ENCODE measurements around the gene RELA. TPM values are rescaled to one million over a fixed set of nuclear protein-coding genes. Genes with fewer than 3 reads are reported as not detected.

The RELA gene
- total RNA-seq, 1 experiment from 2014 or later = 76.4 TPM

DNA sequence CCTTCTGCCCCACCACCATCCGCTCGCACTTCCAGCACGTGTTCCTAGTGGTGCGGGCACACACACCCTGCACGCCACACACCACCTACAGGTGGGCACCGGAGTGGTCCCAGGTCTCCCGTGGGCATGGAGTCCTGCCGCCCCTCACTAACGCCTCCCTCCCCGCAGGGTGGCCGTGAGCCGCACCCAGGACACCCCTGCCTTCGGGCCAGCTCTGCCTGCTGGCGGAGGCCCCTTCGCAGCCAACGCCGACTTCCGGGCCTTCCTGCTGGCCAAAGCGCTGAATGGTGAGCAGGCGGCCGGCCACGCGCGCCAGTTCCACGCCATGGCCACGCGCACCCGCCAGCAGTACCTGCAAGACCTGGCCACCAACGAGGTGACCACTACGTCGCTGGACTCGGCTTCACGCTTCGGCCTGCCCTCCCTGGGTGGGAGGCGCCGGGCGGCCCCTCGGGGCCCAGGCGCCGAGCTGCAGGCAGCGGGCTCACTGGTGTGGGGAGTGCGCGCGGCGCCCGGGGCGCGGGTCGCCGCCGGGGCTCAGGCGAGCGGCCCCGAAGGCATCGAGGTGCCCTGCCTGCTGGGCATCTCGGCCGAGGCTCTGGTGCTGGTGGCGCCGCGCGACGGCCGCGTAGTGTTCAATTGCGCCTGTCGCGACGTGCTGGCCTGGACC is 16.3 kb downstream of the RELA start:
- no TSS peak for BruUV-seq (replicated peaks)
- Mint-ChIP-seq H3K9me3 (ENCODE audit: low read depth, unreplicated experiment) (no peaks in the 10 kb centered on the region), H3K36me3 (ENCODE audit: insufficient read depth, unreplicated experiment) (peaks cover 33% of the 10 kb centered on the region), H3K4me1 (ENCODE audit: low read depth, unreplicated experiment) (peaks cover 35% of the 10 kb centered on the region), H3K4me3 (ENCODE audit: low read depth, unreplicated experiment) (no peak overlapping the region), H3K27ac (ENCODE audit: unreplicated experiment) (no peak overlapping the region), H3K27me3 (ENCODE audit: unreplicated experiment) (no peaks in the 10 kb centered on the region)
- TF ChIP-seq, protein P1, sequence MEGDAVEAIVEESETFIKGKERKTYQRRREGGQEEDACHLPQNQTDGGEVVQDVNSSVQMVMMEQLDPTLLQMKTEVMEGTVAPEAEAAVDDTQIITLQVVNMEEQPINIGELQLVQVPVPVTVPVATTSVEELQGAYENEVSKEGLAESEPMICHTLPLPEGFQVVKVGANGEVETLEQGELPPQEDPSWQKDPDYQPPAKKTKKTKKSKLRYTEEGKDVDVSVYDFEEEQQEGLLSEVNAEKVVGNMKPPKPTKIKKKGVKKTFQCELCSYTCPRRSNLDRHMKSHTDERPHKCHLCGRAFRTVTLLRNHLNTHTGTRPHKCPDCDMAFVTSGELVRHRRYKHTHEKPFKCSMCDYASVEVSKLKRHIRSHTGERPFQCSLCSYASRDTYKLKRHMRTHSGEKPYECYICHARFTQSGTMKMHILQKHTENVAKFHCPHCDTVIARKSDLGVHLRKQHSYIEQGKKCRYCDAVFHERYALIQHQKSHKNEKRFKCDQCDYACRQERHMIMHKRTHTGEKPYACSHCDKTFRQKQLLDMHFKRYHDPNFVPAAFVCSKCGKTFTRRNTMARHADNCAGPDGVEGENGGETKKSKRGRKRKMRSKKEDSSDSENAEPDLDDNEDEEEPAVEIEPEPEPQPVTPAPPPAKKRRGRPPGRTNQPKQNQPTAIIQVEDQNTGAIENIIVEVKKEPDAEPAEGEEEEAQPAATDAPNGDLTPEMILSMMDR (IDR thresholded peaks at IDR 0.05; ENCODE audit: unreplicated experiment) = no peak
- intact Hi-C loops (cut with micrococcal nuclease; ENCODE audit: unreplicated experiment) = no loop called here
- DNase-seq = no peak
- CTCF ChIA-PET = no interaction called here

DNA sequence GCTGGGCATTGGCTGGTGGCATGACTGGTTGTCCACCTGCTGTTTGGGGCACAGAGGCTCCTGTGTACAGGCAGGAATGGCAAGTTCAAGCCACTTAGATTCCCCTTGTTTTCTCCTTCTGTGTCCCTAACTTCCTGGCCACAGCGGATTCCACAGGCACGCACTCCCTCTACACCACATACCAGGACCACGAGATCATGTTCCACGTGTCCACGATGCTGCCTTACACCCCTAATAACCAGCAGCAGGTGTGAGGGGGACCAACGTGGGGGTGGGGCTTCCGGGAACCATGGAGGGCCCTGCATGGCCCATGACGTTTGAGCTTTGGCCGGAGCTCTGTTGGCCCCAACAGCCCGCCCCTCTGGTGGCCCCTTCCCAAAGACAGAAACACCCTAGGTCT is 17.0 kb downstream of the RELA start:
- no peaks in the 10 kb centered on the region for H3K9me3 Mint-ChIP-seq (ENCODE audit: low read depth, unreplicated experiment)
- no TSS peak for BruUV-seq (replicated peaks)
- H3K4me3 Mint-ChIP-seq (ENCODE audit: low read depth, unreplicated experiment) = no peak overlapping the region
- CTCF ChIA-PET = no interaction called here
- intact Hi-C loops (cut with micrococcal nuclease; ENCODE audit: unreplicated experiment) = no loop called here
- TF ChIP-seq, protein P1 (IDR thresholded peaks at IDR 0.05; ENCODE audit: unreplicated experiment) = no peak
- no peak overlapping the region for H3K27ac Mint-ChIP-seq (ENCODE audit: unreplicated experiment)
- H3K4me1 Mint-ChIP-seq (ENCODE audit: low read depth, unreplicated experiment) = peaks cover 27% of the 10 kb centered on the region
- no peaks in the 10 kb centered on the region for H3K27me3 Mint-ChIP-seq (ENCODE audit: unreplicated experiment)
- H3K36me3 Mint-ChIP-seq (ENCODE audit: insufficient read depth, unreplicated experiment) = peaks cover 31% of the 10 kb centered on the region
- no peak for DNase-seq

DNA sequence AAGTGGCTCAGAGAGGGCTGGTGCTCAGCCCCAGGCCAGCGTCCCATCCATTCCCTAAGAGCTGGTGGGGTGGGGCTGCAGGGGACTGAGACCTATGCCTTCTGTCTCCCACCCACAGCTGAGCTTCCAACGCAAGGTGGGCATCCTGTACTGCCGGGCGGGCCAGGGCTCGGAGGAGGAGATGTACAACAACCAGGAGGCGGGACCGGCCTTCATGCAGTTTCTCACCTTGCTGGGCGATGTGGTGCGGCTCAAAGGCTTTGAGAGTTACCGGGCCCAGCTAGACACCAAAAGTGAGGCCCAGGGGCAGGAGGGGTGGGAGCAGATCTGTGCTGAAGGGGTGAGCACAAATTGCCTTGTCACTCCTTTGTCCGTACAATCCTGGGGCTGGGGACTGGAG is 17.9 kb downstream of the RELA start:
- no peak for DNase-seq
- CTCF ChIA-PET = no interaction called here
- Mint-ChIP-seq H3K9me3 (ENCODE audit: low read depth, unreplicated experiment) (no peaks in the 10 kb centered on the region), H3K36me3 (ENCODE audit: insufficient read depth, unreplicated experiment) (peaks cover 25% of the 10 kb centered on the region), H3K4me3 (ENCODE audit: low read depth, unreplicated experiment) (no peak overlapping the region), H3K4me1 (ENCODE audit: low read depth, unreplicated experiment) (peaks cover 20% of the 10 kb centered on the region), H3K27ac (ENCODE audit: unreplicated experiment) (no peak overlapping the region), H3K27me3 (ENCODE audit: unreplicated experiment) (no peaks in the 10 kb centered on the region)
- intact Hi-C loops (cut with micrococcal nuclease; ENCODE audit: unreplicated experiment) = no loop called here
- BruUV-seq (replicated peaks) = no TSS peak
- TF ChIP-seq, protein P1 (IDR thresholded peaks at IDR 0.05; ENCODE audit: unreplicated experiment) = no peak

DNA sequence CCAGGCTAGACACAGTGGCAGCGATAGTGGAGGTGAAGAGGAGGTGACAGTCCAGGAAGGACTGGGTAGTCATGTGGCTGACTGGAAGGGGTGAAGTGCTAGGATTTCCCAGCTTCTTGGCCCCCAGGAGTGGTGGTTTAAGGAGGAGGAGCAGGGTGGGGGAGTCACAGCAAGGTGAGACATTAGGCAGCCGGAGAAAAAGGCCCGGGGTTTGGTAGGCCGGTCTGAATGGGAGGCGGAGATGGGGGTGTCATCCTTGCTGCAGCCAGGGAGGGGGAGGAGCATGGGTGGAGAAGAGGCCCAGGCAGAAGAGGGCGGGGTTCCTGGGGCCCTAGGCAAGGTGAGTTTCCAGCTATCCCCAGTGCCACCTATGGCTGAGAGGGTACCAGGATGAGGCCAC is 18.7 kb downstream of the RELA start:
- Mint-ChIP-seq H3K27ac (ENCODE audit: unreplicated experiment) (peak overlapping the region; percentile 66), H3K4me3 (ENCODE audit: low read depth, unreplicated experiment) (no peak overlapping the region), H3K27me3 (ENCODE audit: unreplicated experiment) (no peaks in the 10 kb centered on the region), H3K9me3 (ENCODE audit: low read depth, unreplicated experiment) (no peaks in the 10 kb centered on the region), H3K36me3 (ENCODE audit: insufficient read depth, unreplicated experiment) (peaks cover 24% of the 10 kb centered on the region), H3K4me1 (ENCODE audit: low read depth, unreplicated experiment) (peaks cover 23% of the 10 kb centered on the region)
- CTCF ChIA-PET = no interaction called here
- BruUV-seq (replicated peaks) = no TSS peak
- TF ChIP-seq, protein P1 (IDR thresholded peaks at IDR 0.05; ENCODE audit: unreplicated experiment) = no peak
- intact Hi-C loops (cut with micrococcal nuclease; ENCODE audit: unreplicated experiment) = no loop called here
- no peak for DNase-seq
